NCI-H1417 treated with DMSO at 0.1 percent for 48 hours (cell line): ENCODE results near the gene RRM2.

Experiments used
- DNase-seq: peaks from one replicate; lab custom pipeline; 2025; lab: John Stamatoyannopoulos, UW

Gene RRM2

GRCh38 chr2:10172033-10172871 is 49.7 kb downstream of the RRM2 start:
- no peak for DNase-seq

- no peak for DNase-seq
Measured at GRCh38 chr2:10173258-10174005, 50.9 kb downstream of the RRM2 start.

- no peak for DNase-seq
Measured at GRCh38 chr2:10174173-10174572, 51.6 kb downstream of the RRM2 start.

- DNase-seq, result no peak
Measured at GRCh38 chr2:10175441-10175840, 52.9 kb downstream of the RRM2 start.

- DNase-seq, result no peak
Measured at GRCh38 chr2:10178751-10179150, 56.2 kb downstream of the RRM2 start.

- no peak for DNase-seq
Measured at GRCh38 chr2:10179422-10179821, 56.9 kb downstream of the RRM2 start.

- no peak for DNase-seq
Measured at GRCh38 chr2:10180229-10180628, 57.7 kb downstream of the RRM2 start.
